CD4-positive, alpha-beta T cell treated with Interleukin-15 for 4 hours (primary cell): ENCODE results near the gene CARD9.
"Not testable (repeated sequence)": the region's sequence is repeated elsewhere in the genome, so short reads cannot be mapped to it uniquely, and the experiment has no call there.

ENCODE experiments used
- DNase-seq: peaks from one replicate; pipeline ENCODE4 v3.0.0-alpha.2; 2020; ENCODE audit warnings: low spot score

Gene CARD9

GRCh38 chr9:136322756-136323330, 50.6 kb downstream of the CARD9 start:
- no peak for DNase-seq

- DNase-seq = no peak
Observed at GRCh38 chr9:136321561-136321960, 51.9 kb downstream of the CARD9 start.

GRCh38 chr9:136320972-136321371, 52.5 kb downstream of the CARD9 start:
- not testable (repeated sequence) for DNase-seq

GRCh38 chr9:136319955-136320354, 53.5 kb downstream of the CARD9 start:
- DNase-seq = not testable (repeated sequence)

GRCh38 chr9:136319244-136319643, 54.2 kb downstream of the CARD9 start:
- not testable (repeated sequence) for DNase-seq

GRCh38 chr9:136318776-136319241, 54.7 kb downstream of the CARD9 start:
- DNase-seq = no peak

GRCh38 chr9:136318111-136318775, 55.2 kb downstream of the CARD9 start:
- DNase-seq = no peak

- no peak for DNase-seq
Observed at GRCh38 chr9:136317695-136318094, 55.8 kb downstream of the CARD9 start.

GRCh38 chr9:136316896-136317676, 56.4 kb downstream of the CARD9 start:
- no peak for DNase-seq

GRCh38 chr9:136316271-136316751, 57.2 kb downstream of the CARD9 start:
- DNase-seq = peak; percentile 40

GRCh38 chr9:136314944-136315343, 58.5 kb downstream of the CARD9 start:
- DNase-seq = no peak

- no peak for DNase-seq
Observed at GRCh38 chr9:136314056-136314416, 59.4 kb downstream of the CARD9 start.
